Kidney epithelial cell (primary cell): Measurements from ENCODE around the gene GALE. TPM values are rescaled to one million over a fixed set of nuclear protein-coding genes. Genes with fewer than 3 reads are reported as not detected.
A peak's percentile ranks its signal among the peaks of the same experiment; 100 is the strongest.

ENCODE experiments used
- DNase-seq: peaks from one replicate; pipeline ENCODE4 v3.0.0-alpha.2; 2010; ENCODE audit warnings: low read depth
- H3K27me3 ChIP-seq: 2 replicates; pipeline ENCODE4 v1.6.0; 2011; ENCODE audit warnings: low read length; ENCODE audit not compliant: control insufficient read depth, insufficient read depth
- H3K36me3 ChIP-seq: 2 replicates; pipeline ENCODE4 v1.5.1; 2011; ENCODE audit warnings: low read length; ENCODE audit not compliant: control insufficient read depth, insufficient read depth
- H3K4me3 ChIP-seq: 2 replicates; pipeline ENCODE4 v1.5.1; 2011; ENCODE audit warnings: low read depth, mild to moderate bottlenecking, control low read depth, low read length
- total RNA-seq: library from RNA; depleted of rRNA; stranded (reverse); fragments of >200 nt; gene quantifications from 2 replicates; pipeline ENCODE4 v1.2.3, GENCODE V29; 2015
- TF ChIP-seq, protein P1 (sequence below): IDR thresholded peaks from 2 replicates; pipeline ENCODE4 v1.5.1; 2011; ENCODE audit warnings: mild to moderate bottlenecking, moderate library complexity, low read length, control low read depth, inconsistent platforms; ENCODE audit not compliant: insufficient read depth, poor library complexity, severe bottlenecking

GALE gene
- total RNA-seq, 1 donor from 2014 or later, result 158 TPM

- H3K36me3 ChIP-seq, result peaks cover 1% of the 10 kb centered on the region
- no peak overlapping the region for H3K4me3 ChIP-seq
- no peaks in the 10 kb centered on the region for H3K27me3 ChIP-seq
- TF ChIP-seq, protein P1, sequence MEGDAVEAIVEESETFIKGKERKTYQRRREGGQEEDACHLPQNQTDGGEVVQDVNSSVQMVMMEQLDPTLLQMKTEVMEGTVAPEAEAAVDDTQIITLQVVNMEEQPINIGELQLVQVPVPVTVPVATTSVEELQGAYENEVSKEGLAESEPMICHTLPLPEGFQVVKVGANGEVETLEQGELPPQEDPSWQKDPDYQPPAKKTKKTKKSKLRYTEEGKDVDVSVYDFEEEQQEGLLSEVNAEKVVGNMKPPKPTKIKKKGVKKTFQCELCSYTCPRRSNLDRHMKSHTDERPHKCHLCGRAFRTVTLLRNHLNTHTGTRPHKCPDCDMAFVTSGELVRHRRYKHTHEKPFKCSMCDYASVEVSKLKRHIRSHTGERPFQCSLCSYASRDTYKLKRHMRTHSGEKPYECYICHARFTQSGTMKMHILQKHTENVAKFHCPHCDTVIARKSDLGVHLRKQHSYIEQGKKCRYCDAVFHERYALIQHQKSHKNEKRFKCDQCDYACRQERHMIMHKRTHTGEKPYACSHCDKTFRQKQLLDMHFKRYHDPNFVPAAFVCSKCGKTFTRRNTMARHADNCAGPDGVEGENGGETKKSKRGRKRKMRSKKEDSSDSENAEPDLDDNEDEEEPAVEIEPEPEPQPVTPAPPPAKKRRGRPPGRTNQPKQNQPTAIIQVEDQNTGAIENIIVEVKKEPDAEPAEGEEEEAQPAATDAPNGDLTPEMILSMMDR, result no peak
- DNase-seq, result no peak
Measured at GRCh38 chr1:23814016-23814415, 13.5 kb upstream of the GALE start.

DNA sequence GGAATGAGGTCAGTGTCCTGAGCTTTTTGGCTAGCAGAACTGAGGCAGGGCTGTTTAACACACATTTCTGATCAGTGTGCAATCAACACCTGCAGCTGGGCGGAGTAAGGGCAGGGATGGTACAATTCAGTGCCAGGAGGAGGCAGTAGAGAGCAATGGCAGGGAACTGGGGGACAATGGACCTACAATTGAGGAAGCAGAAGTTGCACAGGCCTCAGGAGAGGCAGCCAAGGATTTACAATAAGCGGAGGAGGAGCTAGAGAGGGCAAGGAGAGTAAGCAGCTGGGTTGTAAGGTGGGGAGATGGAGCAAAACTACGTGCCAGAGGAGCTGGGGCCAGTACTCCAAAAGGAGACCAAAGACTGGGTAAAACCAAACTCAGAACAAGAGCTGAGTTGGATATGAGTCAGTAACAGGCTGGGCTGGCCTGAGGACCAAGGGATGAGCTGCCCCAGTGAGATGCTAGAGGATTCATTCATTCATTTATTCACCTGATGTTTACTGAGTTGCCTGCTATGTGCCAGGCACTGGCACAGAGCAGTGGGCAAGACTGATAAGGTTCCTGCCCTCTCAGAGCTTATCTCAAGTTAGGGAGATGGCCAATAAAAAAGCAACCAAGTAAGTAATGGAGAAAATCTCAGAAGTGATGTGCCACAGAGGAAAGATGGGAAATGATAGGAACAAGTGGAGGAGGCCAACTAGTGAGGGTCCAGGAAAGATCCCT, 10.4 kb upstream of the GALE start:
- TF ChIP-seq, protein P1, result peak; percentile 69
- no peaks in the 10 kb centered on the region for H3K27me3 ChIP-seq
- no peak overlapping the region for H3K4me3 ChIP-seq
- H3K36me3 ChIP-seq, result no peaks in the 10 kb centered on the region
- no peak for DNase-seq

DNA sequence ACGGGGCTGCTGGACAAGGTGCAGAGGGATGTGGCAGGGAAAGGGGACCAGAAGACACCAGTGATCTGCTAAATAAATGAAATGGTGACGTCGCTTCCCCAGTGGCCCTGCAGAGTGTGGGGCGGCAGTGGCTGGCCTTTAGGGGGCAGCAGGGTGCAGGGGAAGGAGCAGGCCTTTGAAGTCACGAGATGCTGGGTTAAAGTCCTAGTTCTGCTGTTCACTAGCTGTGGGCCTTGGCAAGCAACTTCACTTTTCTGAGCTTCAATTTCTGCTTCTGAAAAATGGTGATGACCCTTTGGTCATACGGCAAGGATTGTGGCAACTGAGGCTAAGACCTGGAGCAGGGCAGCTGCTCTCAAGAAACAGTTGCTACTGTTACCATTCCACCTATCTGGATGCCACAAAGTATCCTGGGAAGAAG, 9.2 kb upstream of the GALE start:
- TF ChIP-seq, protein P1, result peak; percentile 91
- Histone ChIP-seq H3K36me3 (no peaks in the 10 kb centered on the region), H3K27me3 (no peaks in the 10 kb centered on the region), H3K4me3 (no peak overlapping the region)
- DNase-seq, result no peak

DNA sequence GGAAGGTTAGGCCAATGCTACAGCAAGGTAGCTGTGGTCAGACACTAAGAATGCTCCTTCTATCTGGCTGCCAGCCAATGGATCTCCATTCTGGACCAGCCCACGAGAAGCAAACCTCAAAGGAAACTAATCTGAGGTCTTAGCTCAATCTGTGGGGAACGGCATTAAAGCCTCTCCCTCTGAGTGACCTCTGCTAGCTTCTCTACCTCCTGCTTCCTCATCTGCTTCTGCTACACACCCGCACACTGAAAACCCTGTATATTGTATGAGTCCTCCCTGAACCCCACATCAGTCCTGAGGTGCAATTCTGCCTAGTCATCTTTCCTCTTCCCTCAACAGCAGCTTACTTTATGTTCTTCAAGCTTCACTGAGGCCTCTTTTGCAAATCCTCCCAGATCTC, 6.9 kb upstream of the GALE start:
- DNase-seq, result no peak
- TF ChIP-seq, protein P1, result no peak
- Histone ChIP-seq H3K27me3 (no peaks in the 10 kb centered on the region), H3K36me3 (no peaks in the 10 kb centered on the region), H3K4me3 (no peak overlapping the region)

DNA sequence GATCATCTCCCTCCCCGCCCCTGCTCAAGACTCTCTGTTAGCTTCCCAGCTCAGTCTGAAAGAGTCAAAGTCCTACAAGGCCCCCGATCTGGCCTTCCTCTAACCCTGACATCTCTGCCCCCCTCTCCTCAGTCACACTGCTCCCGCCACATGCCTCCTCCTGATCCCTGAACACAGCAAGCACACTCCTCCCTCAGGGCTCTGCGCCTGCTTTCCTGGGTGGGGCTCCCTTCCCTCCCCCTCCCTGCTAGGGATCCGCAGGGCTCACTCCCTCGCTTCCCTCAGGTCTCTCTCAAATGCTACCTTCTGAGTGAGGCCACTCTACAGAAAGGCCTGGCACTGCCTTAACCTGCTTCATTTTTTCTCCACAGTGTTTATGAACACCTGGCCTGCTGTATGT, 5.7 kb upstream of the GALE start:
- Histone ChIP-seq H3K36me3 (no peaks in the 10 kb centered on the region), H3K27me3 (no peaks in the 10 kb centered on the region), H3K4me3 (no peak overlapping the region)
- TF ChIP-seq, protein P1, result no peak
- DNase-seq, result no peak

GRCh38 chr1:23805025-23805424, 4.5 kb upstream of the GALE start:
- no peaks in the 10 kb centered on the region for H3K36me3 ChIP-seq
- DNase-seq, result no peak
- TF ChIP-seq, protein P1, result no peak
- no peak overlapping the region for H3K4me3 ChIP-seq
- H3K27me3 ChIP-seq, result no peaks in the 10 kb centered on the region
